ENCODE measurements around the gene N4BP2. TPM values are rescaled to one million over a fixed set of nuclear protein-coding genes. Genes with fewer than 3 reads are reported as not detected.

Gene N4BP2
- total and polyA plus RNA-seq, 2 of the 8 experiments (the other 6 are each of a cell fraction or from before 2014, with no cell fraction given): 4.4 to 44.7 TPM

- Histone ChIP-seq H2BK20ac (ENCODE audit: low read length) (no peak overlapping the region), H4K5ac (ENCODE audit: insufficient read length, low read depth, low read length) (no peak overlapping the region), H3K27ac (ENCODE audit: low read depth, low read length) (no peak overlapping the region), H2BK120ac (replicated peaks; ENCODE audit: low read depth, low read length) (no peak overlapping the region), H3K36me3 (ENCODE audit: control insufficient read depth in 2 of 4, insufficient read depth in 4 of 4, low read length in 3 of 4) (no peaks in the 10 kb centered on the region), H2BK12ac (ENCODE audit: low read depth, low read length) (no peak overlapping the region), H2AK5ac (ENCODE audit: low read depth, low read length) (no peak overlapping the region), H2BK5ac (ENCODE audit: low read depth, low read length) (no peak overlapping the region), H3K9me3 (ENCODE audit: insufficient read depth in 2 of 2, low read depth in 1 of 2, low read length in 1 of 2) (no peaks in the 10 kb centered on the region), H3K79me2 (ENCODE audit: control insufficient read depth in 1 of 2, insufficient read depth in 2 of 2, low read length in 2 of 2) (peaks cover 0 to 23% of the 10 kb centered on the region in 2 experiments; a peak in 1 of 4 replicates), H3K23ac (ENCODE audit: insufficient read length) (no peak overlapping the region), H3K23me2 (ENCODE audit: low read depth, low read length) (no peaks in the 10 kb centered on the region; the same call in 1 of the 2 replicates), H3K14ac (ENCODE audit: insufficient read length) (no peak overlapping the region), H3K4me2 (ENCODE audit: insufficient read depth in 1 of 2, low read depth in 2 of 2, low read length in 2 of 2) (no peak overlapping the region), H3K4ac (replicated peaks; ENCODE audit: insufficient read length, low read depth, low read length) (no peak overlapping the region), H3K27me3 (replicated peaks in 1 of 4; ENCODE audit: control insufficient read depth in 3 of 4, extremely low read depth in 1 of 4, insufficient read depth in 3 of 4, low read length in 3 of 4) (no peaks in the 10 kb centered on the region), H3K56ac (replicated peaks; ENCODE audit: insufficient read length, low read depth, low read length) (no peak overlapping the region), H4K20me1 (replicated peaks in 1 of 2; ENCODE audit: control insufficient read depth in 1 of 2, insufficient read depth in 2 of 2, low read length in 2 of 2) (no peaks in the 10 kb centered on the region), H3K79me1 (ENCODE audit: low read depth, low read length) (no peaks in the 10 kb centered on the region), H2AFZ (ENCODE audit: low read length) (no peak overlapping the region), H4K91ac (replicated peaks; ENCODE audit: insufficient read length, low read length) (no peak overlapping the region), H3K18ac (ENCODE audit: extremely low read depth, low read length) (no peak overlapping the region), H3K4me1 (replicated peaks in 1 of 4; ENCODE audit: control insufficient read depth in 3 of 4, insufficient read depth in 4 of 4, low read length in 3 of 4) (peaks cover 2 to 21% (median 11%) of the 10 kb centered on the region in 4 experiments), H2BK15ac (ENCODE audit: low read length) (no peak overlapping the region), H4K8ac (ENCODE audit: extremely low read depth, insufficient read depth, low read length) (no peak overlapping the region), H3K4me3 (ENCODE audit: extremely low read depth in 1 of 4, insufficient read depth in 2 of 4, low read depth in 3 of 4, low read length in 4 of 4) (no peak overlapping the region), H3K9ac (replicated peaks in 1 of 4; ENCODE audit: extremely low read depth in 1 of 4, low read depth in 3 of 4, low read length in 3 of 4) (no peak overlapping the region)
- FAIRE-seq (no peak), DNase-seq (ENCODE audit: low read depth in 1 of 2, low spot score in 2 of 2) (no peak)
- ChIA-PET POLR2A (ENCODE audit: partially characterized antibody) (no interaction called here), CTCF (ENCODE audit: partially characterized antibody) (no interaction called here)
- 98% methylated on average over 4 of the region's 4 CpGs; no CpG with 5 or more reads in 1 of the 2 experiments for WGBS, 2 experiments (ENCODE audit: extremely low coverage in 1 of 2, insufficient coverage in 1 of 2, insufficient read length in 1 of 2, insufficient replicate concordance in 2 of 2, low coverage in 1 of 2, low lambda C conversion rate in 2 of 2, missing lambda C conversion rate in 1 of 2)
- TF ChIP-seq TEAD4 (IDR thresholded peaks at IDR 0.05; ENCODE audit: low read depth, low read length): no peak
- TF ChIP-seq SRF (IDR thresholded peaks at IDR 0.05; ENCODE audit: low read depth, low read length): no peak
- no peak for TF ChIP-seq ASH2L (IDR thresholded peaks at IDR 0.05; ENCODE audit: low read length)
- no peak for TF ChIP-seq RAD21 (IDR thresholded peaks at IDR 0.05 in 1 of 2, conservative IDR thresholded peaks at IDR 0.05 in 1 of 2; ENCODE audit: low read depth in 2 of 2, low read length in 2 of 2)
- no peak for TF ChIP-seq EGR1 (IDR thresholded peaks at IDR 0.05; ENCODE audit: borderline replicate concordance, low read depth, low read length)
- TF ChIP-seq TBP (IDR thresholded peaks at IDR 0.05; ENCODE audit: low read depth, low read length): no peak
- no peak for TF ChIP-seq MAX (IDR thresholded peaks at IDR 0.05)
- TF ChIP-seq, protein P1, sequence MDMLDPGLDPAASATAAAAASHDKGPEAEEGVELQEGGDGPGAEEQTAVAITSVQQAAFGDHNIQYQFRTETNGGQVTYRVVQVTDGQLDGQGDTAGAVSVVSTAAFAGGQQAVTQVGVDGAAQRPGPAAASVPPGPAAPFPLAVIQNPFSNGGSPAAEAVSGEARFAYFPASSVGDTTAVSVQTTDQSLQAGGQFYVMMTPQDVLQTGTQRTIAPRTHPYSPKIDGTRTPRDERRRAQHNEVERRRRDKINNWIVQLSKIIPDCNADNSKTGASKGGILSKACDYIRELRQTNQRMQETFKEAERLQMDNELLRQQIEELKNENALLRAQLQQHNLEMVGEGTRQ (IDR thresholded peaks at IDR 0.05; ENCODE audit: low read length): no peak
- TF ChIP-seq HDAC2 (IDR thresholded peaks at IDR 0.05; ENCODE audit: borderline replicate concordance in 1 of 2, low read depth in 2 of 2, low read length in 2 of 2): no peak
- TF ChIP-seq HDAC6 (IDR thresholded peaks at IDR 0.05; ENCODE audit: low read depth, low read length): no peak
- no peak for TF ChIP-seq RBBP5 (IDR thresholded peaks at IDR 0.05; ENCODE audit: borderline replicate concordance, low read depth, low read length)
- TF ChIP-seq POLR2A (IDR thresholded peaks at IDR 0.05; ENCODE audit: control extremely low read depth in 1 of 2, low read depth in 2 of 2, low read length in 2 of 2): no peak
Observed at GRCh38 chr4:40201898-40202297, 145.2 kb downstream of the N4BP2 start.
